T-helper 2 cell (primary cell): ENCODE results near the gene ZIC4.

Experiments
- DNase-seq, 5 experiments: peaks; one replicate each; pipeline versions ENCODE4 v3.0.0 to v3.0.0-alpha.2; 2012 to 2022

Gene ZIC4

GRCh38 chr3:147417551-147418295, 11.4 kb upstream of the ZIC4 start:
- DNase-seq, result no peak

DNA sequence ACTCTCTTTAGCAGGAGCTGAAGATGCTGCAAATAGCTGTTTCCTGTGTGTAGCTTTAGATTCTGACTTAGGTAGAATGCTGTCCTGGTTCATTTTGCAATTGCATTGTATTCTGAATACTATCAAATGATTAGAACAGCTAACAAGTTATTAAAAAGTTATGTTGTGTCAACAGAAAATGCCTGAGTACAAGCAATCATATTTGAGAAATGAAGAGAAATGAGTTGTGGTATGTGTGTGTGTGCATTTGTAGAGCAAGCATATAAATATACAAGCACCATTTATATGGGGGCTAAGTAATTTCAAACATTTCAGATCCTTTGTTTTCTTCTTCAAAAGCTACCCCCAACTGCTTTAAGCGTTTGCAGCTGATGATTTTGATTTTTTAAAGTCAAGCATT, 10.6 kb upstream of the ZIC4 start:
- no peak for DNase-seq

DNA sequence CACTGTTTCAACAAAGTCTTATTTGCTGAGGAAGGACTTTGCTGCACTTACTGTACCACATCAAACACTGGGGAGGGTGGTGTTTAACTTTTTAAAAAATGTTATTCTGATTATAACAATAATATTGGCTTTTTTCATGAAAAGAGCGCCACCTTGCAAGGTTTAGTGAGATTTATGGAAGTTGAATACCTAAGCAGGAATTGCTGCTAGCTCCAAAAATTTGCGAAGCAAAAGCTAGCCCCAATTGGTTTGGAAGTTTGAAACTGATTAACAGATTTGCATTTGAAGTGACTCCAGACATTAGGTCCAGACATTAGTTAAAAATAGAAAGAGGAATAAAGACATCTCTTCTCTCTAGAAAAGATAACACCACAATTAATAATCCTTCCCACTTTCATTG, 9.5 kb upstream of the ZIC4 start:
- no peak for DNase-seq

DNA sequence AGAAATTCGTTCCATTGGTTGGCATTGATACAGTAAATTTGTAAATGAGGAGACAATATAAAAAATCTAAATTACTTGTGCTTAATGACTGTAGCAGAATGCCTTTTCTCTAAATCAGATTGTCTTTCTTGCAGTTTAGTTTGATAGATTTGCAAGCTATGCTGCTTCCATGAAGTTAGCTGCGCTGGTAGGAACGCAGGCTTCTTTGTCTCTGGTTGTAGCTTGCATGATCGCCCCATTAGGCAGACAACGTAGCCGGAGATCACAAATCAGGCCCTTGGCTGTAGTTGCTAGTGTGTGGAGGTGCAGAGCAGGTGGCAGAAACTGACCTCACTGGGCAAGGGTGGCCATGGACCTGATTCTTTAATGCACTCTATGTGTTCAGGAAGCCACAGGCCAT, 8.9 kb upstream of the ZIC4 start:
- no peak for DNase-seq

DNA sequence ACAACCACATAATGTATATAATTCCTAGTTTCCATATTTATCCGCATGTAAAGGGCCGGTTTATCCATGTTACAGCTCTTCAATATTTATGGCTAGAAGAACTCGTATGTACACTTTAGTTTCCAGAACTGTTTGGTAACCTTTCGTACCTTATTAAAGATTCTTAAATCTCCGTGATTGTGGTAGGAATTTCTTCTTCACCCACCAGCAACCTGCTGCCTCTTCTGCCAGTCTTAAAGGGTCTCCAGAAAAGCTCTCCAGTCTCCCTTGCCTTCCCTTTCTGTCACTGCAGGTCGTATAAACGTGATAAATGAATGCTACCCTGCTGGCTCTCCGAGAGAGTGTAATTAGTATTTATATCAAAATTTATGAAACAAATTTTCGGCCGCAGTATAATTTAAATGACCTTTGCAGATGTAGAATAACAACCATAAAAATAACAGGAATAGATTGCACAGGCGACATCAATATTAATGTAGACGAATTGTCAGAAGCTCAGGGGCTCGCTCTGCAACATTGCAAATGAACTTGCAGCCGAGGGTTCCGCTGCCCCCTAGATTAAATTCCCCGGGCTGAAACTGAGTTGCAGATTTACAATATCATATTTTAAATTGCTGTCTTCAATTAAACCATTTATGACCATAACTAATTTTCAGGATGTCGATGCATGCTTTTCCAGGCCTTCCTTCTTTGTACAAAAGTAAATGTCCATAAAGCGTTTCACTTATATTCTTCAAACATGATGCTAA, 8.2 kb upstream of the ZIC4 start:
- no peak for DNase-seq

DNA sequence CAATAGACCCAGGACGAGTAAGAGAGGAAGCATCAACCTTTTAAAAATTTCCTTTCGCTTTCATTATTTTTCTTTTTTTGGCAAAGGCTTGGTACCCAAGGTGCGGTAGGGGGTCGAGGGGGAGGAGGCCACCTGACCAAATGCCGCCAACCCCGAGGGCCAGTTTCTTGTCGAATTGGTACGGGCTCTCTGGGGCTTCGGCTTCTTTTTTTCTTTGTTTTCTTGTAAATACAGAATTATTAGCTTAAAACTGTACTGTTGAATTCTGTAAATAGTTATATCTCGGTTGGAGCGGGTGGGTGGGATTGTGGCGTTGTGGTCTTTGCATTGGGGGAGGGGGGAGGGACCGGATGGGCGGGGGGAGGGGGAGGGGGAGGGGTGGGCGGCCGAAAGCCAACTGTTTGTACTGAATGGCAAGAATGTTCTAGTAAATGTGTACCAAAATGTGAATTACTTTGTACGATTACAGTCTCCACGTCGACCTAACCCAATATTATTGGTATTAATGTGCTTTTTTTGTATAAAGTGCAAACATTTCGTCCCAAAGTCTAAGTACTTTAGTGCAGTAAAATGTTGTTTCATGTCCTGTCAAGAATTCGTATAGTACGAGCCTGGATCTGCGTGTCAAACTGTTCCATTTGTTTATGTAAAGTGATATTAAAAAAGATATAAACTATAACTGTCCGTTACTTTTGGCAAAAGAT, 7.5 kb upstream of the ZIC4 start:
- no peak for DNase-seq

DNA sequence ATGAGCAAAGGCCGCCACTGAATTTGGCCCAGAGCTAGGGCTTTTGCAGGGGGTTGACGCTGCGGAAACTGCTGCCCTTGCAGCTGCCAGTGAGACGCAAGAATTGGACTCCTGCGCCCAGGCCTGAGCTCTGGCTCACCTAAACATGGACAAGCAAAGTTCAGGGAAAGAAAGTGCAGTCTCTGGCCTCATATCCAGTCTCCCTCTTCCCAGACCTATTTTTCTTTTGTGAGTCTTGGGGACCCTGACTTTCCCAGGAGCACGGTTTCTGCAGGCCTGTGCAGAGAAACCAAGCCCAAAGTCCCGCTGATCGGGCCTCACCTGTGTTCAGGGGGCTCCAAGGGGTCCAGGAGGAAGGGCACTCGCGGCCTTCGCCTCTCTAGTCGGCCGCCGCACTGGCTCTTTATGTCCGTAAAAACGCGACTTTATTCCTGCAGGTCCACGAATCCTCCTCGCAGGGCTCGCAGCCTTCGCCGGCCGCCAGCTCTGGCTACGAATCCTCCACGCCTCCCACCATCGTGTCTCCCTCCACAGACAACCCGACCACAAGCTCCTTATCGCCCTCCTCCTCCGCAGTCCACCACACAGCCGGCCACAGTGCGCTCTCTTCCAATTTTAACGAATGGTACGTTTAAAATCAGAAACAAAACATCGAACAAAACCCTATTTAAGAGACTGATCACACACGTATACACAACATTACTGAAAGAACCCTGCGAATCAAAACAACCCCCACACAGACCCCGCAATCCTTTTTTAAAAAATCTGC, 6.8 kb upstream of the ZIC4 start:
- no peak for DNase-seq

DNA sequence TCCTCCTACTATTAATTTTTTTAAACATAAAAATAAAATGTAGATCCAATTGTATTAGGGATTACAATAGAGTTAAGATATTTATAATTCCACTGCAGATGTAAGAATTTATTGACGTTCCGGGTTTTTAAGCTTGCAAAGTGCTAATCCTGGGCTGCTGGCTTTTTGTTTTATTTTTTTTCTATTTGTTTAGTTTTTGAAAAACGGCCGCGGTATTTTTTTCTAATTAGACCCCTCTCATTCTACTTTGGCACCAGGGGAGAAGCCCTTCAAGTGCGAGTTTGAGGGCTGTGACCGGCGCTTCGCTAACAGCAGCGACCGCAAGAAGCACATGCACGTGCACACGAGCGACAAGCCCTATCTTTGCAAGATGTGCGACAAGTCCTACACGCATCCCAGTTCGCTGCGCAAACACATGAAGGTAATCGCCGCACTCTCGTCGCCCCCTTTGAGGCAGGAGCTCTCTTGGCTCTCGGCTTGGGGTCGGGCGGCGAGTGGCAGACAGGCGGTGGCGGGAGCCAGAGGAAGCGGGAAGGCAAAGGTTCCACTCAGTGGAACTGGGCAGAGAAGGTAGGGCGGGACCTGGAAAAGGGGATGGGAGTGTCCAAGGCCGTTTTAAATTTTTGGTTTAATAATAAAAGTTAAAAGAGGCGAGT, 6.0 kb upstream of the ZIC4 start:
- DNase-seq, result peak in 1 of 5 experiments; percentile 26

GRCh38 chr3:147411815-147412241, 5.5 kb upstream of the ZIC4 start:
- DNase-seq, result no peak

DNA sequence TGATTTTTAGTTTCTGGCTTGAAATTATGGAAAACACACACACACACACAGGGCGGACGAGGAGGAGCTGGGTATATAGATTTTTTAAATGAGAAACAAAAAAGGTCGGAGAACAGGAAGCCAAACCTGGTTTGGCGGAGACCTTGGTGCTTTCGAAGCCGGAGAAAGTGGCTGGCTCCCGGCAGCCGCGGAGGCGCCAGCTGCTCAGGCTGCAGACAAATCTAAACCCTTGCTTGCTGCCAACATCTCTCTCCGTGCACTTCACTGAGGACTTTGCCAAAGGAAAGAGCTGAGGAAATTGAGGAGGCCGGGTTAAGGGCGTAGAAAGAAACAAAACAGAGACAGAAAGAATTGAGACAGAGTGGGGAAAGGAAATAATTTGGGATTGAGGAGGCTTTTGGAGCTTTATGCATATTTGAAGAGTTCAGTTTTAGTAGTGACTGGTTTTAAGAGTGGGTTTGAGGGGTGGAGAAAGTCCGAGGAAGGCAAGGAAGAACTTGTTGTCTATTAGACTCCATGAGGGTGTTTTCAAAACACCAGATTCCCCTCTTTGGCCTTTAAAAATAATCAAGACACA, 5.0 kb upstream of the ZIC4 start:
- no peak for DNase-seq

- DNase-seq, result peak in 1 of 5 experiments; percentile 42
These were observed 4.3 kb upstream of the ZIC4 start for GRCh38 chr3:147410526-147411237.

DNA sequence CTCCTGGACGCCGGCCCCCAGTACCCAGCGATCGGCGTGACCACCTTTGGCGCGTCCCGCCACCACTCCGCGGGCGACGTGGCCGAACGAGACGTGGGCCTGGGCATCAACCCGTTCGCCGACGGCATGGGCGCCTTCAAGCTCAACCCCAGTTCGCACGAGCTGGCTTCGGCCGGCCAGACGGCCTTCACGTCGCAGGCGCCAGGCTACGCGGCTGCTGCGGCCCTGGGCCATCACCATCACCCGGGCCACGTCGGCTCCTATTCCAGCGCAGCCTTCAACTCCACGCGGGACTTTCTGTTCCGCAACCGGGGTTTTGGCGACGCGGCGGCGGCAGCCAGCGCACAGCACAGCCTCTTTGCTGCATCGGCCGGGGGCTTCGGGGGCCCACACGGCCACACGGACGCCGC, 3.8 kb upstream of the ZIC4 start:
- DNase-seq, result no peak

DNA sequence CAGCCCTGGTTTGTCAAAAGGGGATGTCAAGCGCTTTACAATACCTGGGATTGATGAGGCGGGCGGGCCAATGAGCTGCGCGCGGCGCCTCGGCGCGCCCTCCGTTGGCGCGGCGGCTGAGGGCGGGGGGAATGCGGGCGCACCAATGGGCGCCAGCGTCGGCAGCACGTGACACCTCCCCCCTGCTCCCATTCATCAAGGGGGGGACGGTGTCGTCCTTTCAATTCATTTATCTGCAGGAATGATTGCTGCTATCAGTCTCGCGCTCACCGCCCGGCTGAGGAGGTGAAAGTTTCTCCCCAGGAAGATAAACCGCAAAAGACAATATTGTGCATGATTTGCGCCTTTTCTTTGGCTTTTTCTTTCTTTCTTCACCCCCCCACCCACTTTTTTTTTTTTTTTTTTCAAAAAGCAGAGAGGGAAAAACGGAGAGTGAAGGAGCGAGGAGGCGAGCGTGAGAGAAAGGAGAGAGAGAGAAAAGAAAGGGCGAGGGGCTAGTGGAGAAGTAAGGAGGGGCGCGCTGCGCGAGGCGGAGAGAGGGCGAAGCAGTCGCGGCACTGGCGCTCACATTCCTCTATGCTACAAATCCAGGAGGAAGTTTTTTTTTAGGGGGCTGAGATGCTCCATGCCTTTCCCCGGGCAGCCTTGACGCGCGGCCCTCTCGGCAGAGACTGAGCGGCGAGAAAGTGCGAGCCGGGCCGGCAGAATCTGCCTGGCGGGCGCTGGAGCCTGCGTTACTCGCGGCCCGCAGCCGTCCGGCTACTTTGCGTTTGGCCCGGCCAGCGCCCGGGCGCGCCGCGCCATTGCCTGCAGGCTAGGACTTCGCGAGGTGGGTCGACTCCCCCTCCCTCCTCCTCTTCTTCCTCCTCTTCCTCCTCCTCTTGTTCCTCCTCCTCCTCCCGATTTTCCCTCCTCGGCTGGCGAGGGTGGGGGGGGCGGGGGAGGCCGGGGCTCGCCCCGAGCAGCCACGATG, 3.1 kb upstream of the ZIC4 start, which contains the start of gene ZIC1:
Gene ZIC1 (plus strand): TSS at position 223 of the 973 bp plus-strand sequence. CDS start 748 bp downstream, at position 971.
- DNase-seq, result no peak

- no peak for DNase-seq
These were observed 2.1 kb upstream of the ZIC4 start for GRCh38 chr3:147408188-147409100.

- DNase-seq, result no peak
These were observed 1.3 kb upstream of the ZIC4 start for GRCh38 chr3:147407498-147408187.

DNA sequence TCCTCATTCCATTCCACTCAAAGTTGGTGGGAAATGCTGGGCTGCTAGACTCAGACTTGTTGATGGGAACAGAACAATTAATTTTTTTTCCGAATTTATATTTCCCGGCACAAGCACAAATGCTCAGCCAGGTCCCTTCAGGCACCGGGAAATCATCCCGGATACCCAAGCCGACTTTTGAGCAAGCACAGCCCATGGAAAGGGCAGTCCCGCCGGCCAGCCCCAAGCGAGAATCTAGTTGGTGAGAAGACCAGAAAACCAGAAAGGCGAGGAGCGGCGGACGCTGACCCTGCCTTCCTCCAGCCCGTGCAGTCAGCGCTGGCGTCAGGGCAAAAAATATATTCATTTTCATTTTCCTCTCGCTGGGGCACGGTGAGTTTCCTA, 763 bp upstream of the ZIC4 start:
- no peak for DNase-seq

DNA sequence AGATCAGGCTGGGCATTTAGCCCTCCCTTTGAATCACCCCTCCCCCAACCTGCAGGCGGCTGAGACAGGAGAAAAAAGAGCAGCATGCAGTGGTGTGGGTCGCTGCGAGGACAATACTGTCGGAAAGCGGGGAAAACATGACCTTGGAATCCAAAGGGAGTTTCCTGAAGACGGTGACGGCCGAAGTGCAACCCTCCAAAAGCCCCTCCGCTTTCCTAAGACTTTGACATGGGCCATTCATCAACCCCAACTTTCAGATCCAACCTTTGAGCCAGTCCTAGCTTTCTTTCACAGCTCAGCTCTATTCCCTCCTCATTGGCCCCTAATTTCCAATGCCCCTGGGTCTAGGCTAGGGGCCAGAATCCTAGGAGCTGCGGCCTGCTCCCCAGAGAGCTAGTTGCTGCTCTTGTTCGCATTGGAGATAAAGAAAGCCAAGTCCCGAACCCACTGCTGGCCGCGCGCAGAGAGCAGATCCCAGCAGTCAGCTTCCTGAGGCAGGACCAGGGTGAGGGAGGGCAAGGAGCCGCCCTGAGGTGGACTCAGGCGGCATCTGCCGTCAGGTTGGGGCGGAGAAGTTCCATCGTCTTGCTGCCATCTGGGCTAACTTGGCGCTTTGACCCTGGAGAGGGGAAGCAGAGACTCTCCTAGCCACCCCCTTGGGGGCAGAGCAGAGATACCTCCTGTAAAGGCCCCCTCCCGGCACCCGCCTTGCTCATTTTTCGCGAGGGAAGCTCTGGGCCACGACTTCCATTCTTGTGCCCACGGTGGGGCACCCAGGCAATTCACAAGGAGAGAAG, 914 bp downstream of the ZIC4 start:
- DNase-seq, result no peak
